ENCODE measurements around the gene GATAD2A. TPM values are rescaled to one million over a fixed set of nuclear protein-coding genes. Genes with fewer than 3 reads are reported as not detected.

The GATAD2A gene
- total and polyA plus RNA-seq, 7 experiments from 2014 or later: 11.3 to 123 (median 102) TPM

- ChIA-PET POLR2A (interaction anchor here (0.6 to 2.7 kb wide), 5 partner anchors 23 to 240 kb away, joined by 4 to 21 read pairs (median 5); partner anchors contain the start of gene ZNF101), CTCF (interaction anchor here (0.6 to 3.1 kb wide), 5 partner anchors 15 to 264 kb away, joined by 4 to 25 read pairs (median 7); partner anchors contain the start of genes GMIP, NDUFA13 and ZNF101)
- intact Hi-C loops (cut with micrococcal nuclease): loop anchor here in 1 of 2 donors (5.0 kb wide), 1 partner anchor 96 kb away; the partner anchor contains the start of gene LPAR2
- Mint-ChIP-seq H3K36me3 (peaks cover 0 to 4% (median 0%) of the 10 kb centered on the region in 5 donors), H3K9me3 (peaks cover 0 to 4% (median 0%) of the 10 kb centered on the region in 11 donors), H3K27me3 (no peaks in the 10 kb centered on the region), H3K27ac (peak overlapping the region in 7 of 9 donors; percentile 24 to 79 (median 63)), H3K4me1 (peaks cover 8 to 17% (median 16%) of the 10 kb centered on the region in 7 donors), H3K4me3 (no peak overlapping the region)
- Histone ChIP-seq H3K27ac (ENCODE audit: low read depth, low read length) (no peak overlapping the region), H3K4me3 (ENCODE audit: low read length) (no peak overlapping the region), H3K36me3 (ENCODE audit: control insufficient read depth in 2 of 3, insufficient read depth in 3 of 3, low read length in 3 of 3) (peaks cover 0 to 38% (median 3%) of the 10 kb centered on the region in 3 experiments), H3K9me3 (ENCODE audit: control insufficient read depth in 2 of 3, low read length in 3 of 3) (no peaks in the 10 kb centered on the region), H3K27me3 (ENCODE audit: control insufficient read depth in 2 of 2, insufficient read depth in 2 of 2, low read length in 2 of 2) (no peaks in the 10 kb centered on the region), H3K4me1 (ENCODE audit: control insufficient read depth in 2 of 2, insufficient read depth in 2 of 2, low read length in 2 of 2) (peaks cover 3 to 9% of the 10 kb centered on the region in 2 donors)
- DNase-seq (no peak), ATAC-seq (no peak)
Measured at GRCh38 chr19:19530889-19531288, 125.4 kb downstream of the GATAD2A start.

DNA sequence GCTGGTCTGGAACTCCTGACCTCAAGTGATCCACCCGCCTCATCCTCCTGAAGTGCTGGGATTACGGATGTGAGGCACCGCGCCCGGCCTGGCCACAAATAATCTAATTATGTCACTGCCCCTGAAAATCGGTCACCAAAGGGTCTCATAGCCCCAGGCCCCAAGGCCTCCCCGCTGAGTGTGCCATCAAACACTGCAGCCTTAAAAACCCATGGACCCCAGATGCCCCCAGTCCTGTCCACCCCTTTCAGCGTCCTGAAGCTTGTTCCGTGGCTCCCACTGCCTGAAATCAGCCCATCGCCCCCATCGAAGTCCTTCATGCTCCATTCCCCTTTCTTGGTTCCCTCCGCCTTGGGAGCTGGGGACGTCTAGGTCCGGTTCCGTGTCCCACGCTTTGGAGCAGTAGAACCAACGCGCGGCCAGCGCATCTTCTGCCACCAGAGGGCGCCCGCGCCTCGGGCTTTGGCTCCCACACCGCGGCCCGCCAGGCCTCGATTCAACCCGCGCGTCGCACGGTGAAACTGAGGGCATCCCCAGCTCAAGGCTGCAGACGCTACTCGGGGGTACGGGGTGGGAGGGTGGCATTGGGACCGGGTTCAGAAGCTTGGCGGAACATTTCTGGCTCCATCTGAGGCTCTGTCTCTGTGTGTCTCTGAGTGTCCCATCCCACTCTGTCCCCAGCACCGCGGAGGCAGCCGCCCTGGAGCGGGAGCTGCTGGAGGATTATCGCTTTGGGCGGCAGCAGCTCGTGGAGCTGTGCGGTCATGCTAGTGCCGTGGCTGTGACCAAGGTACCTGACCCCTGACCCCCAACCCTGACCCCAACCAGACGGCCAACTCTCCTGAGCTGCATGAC is 126.7 kb downstream of the GATAD2A start:
- Mint-ChIP-seq H3K27me3 (peaks cover 0 to 6% (median 0%) of the 10 kb centered on the region in 5 donors), H3K4me3 (no peak overlapping the region), H3K27ac (peak overlapping the region in 8 of 9 donors; percentile 33 to 84 (median 76)), H3K4me1 (peaks cover 7 to 22% (median 17%) of the 10 kb centered on the region in 7 donors), H3K36me3 (peaks cover 0 to 7% (median 0%) of the 10 kb centered on the region in 5 donors), H3K9me3 (peaks cover 0 to 4% (median 0%) of the 10 kb centered on the region in 11 donors)
- H3K27ac ChIP-seq (ENCODE audit: low read depth, low read length): no peak overlapping the region
- intact Hi-C loops (cut with micrococcal nuclease): loop anchor here (1.0 to 5.0 kb wide), 5 partner anchors 23 to 244 kb away; partner anchors contain the start of genes GMIP (in 2 of the 2) and LPAR2 (in 1 of the 2)
- H3K27me3 ChIP-seq (ENCODE audit: control insufficient read depth in 2 of 2, insufficient read depth in 2 of 2, low read length in 2 of 2): no peaks in the 10 kb centered on the region
- H3K9me3 ChIP-seq (ENCODE audit: control insufficient read depth in 2 of 3, low read length in 3 of 3): no peaks in the 10 kb centered on the region
- DNase-seq (peak; percentile 69 to 93 (median 84)), ATAC-seq (peak; percentile 90)
- H3K36me3 ChIP-seq (ENCODE audit: control insufficient read depth in 2 of 3, insufficient read depth in 3 of 3, low read length in 3 of 3): peaks cover 0 to 25% (median 3%) of the 10 kb centered on the region in 3 experiments
- CTCF ChIA-PET: interaction anchor here (0.5 to 3.1 kb wide), 27 partner anchors 9 to 853 kb away, joined by 3 to 25 read pairs (median 4); partner anchors contain the start of genes GMIP and ZNF101
- POLR2A ChIA-PET: interaction anchor here (0.5 to 3.2 kb wide), 15 partner anchors 10 to 335 kb away, joined by 3 to 21 read pairs (median 3); partner anchors contain the start of genes GMIP, ZNF101 and ZNF14
- peaks cover 3 to 9% of the 10 kb centered on the region in 2 donors for H3K4me1 ChIP-seq (ENCODE audit: control insufficient read depth in 2 of 2, insufficient read depth in 2 of 2, low read length in 2 of 2)
- no peak overlapping the region for H3K4me3 ChIP-seq (ENCODE audit: low read length)

GRCh38 chr19:19532806-19533701 is 127.6 kb downstream of the GATAD2A start:
- no peak overlapping the region for H3K27ac ChIP-seq (ENCODE audit: low read depth, low read length)
- Mint-ChIP-seq H3K4me3 (no peak overlapping the region), H3K9me3 (peaks cover 0 to 4% (median 0%) of the 10 kb centered on the region in 11 donors), H3K27ac (peak overlapping the region in 3 of 9 donors; percentile 29 to 71 (median 53)), H3K36me3 (peaks cover 0 to 7% (median 0%) of the 10 kb centered on the region in 5 donors), H3K27me3 (peaks cover 0 to 12% (median 0%) of the 10 kb centered on the region in 5 donors), H3K4me1 (peaks cover 11 to 28% (median 22%) of the 10 kb centered on the region in 7 donors)
- no peak overlapping the region for H3K4me3 ChIP-seq (ENCODE audit: low read length)
- DNase-seq (no peak), ATAC-seq (no peak)
- no peaks in the 10 kb centered on the region for H3K9me3 ChIP-seq (ENCODE audit: control insufficient read depth in 2 of 3, low read length in 3 of 3)
- CTCF ChIA-PET: interaction anchor here (0.6 to 3.1 kb wide), 26 partner anchors 10 to 852 kb away, joined by 3 to 25 read pairs (median 4); partner anchors contain the start of genes GMIP and ZNF101
- POLR2A ChIA-PET: interaction anchor here (0.5 to 3.2 kb wide), 10 partner anchors 23 to 200 kb away, joined by 3 to 21 read pairs (median 4); partner anchors contain the start of genes GMIP, ZNF101 and ZNF14
- H3K36me3 ChIP-seq (ENCODE audit: control insufficient read depth in 2 of 3, insufficient read depth in 3 of 3, low read length in 3 of 3): peaks cover 0 to 16% (median 0%) of the 10 kb centered on the region in 3 experiments
- H3K4me1 ChIP-seq (ENCODE audit: control insufficient read depth in 2 of 2, insufficient read depth in 2 of 2, low read length in 2 of 2): peaks cover 3 to 9% of the 10 kb centered on the region in 2 donors
- intact Hi-C loops (cut with micrococcal nuclease): loop anchor here (1.0 to 5.0 kb wide), 5 partner anchors 22 to 243 kb away; partner anchors contain the start of genes GMIP (in 2 of the 2) and LPAR2 (in 1 of the 2)
- no peaks in the 10 kb centered on the region for H3K27me3 ChIP-seq (ENCODE audit: control insufficient read depth in 2 of 2, insufficient read depth in 2 of 2, low read length in 2 of 2)

GRCh38 chr19:19533841-19534240 is 128.4 kb downstream of the GATAD2A start:
- H3K27ac Mint-ChIP-seq: peak overlapping the region in 7 of 9 donors; percentile 6 to 76 (median 58)
- ChIA-PET POLR2A (interaction anchor here (3.2 kb wide), 1 partner anchor 111 kb away, joined by 19 read pairs; the partner anchor contains the start of gene GMIP), CTCF (interaction anchor here (0.6 to 1.4 kb wide), 2 partner anchors 425 to 504 kb away, joined by 3 to 5 read pairs; no protein-coding TSS in a partner anchor)
- H3K27me3 ChIP-seq (ENCODE audit: control insufficient read depth in 2 of 2, insufficient read depth in 2 of 2, low read length in 2 of 2): no peaks in the 10 kb centered on the region
- peaks cover 0 to 17% (median 4%) of the 10 kb centered on the region in 5 donors for H3K27me3 Mint-ChIP-seq
- peaks cover 0 to 4% (median 0%) of the 10 kb centered on the region in 11 donors for H3K9me3 Mint-ChIP-seq
- H3K4me1 Mint-ChIP-seq: peaks cover 15 to 33% (median 27%) of the 10 kb centered on the region in 7 donors
- H3K27ac ChIP-seq (ENCODE audit: low read depth, low read length): no peak overlapping the region
- H3K4me3 Mint-ChIP-seq: no peak overlapping the region
- DNase-seq: no peak
- intact Hi-C loops (cut with micrococcal nuclease): loop anchor here in 1 of 2 donors (2.0 to 5.0 kb wide), 2 partner anchors 21 to 93 kb away; partner anchors contain the start of gene LPAR2
- H3K9me3 ChIP-seq (ENCODE audit: control insufficient read depth in 2 of 3, low read length in 3 of 3): no peaks in the 10 kb centered on the region
- no peak overlapping the region for H3K4me3 ChIP-seq (ENCODE audit: low read length)
- peaks cover 0 to 7% (median 0%) of the 10 kb centered on the region in 5 donors for H3K36me3 Mint-ChIP-seq
- H3K4me1 ChIP-seq (ENCODE audit: control insufficient read depth in 2 of 2, insufficient read depth in 2 of 2, low read length in 2 of 2): peaks cover 9 to 14% of the 10 kb centered on the region in 2 donors
- ATAC-seq: no peak
- H3K36me3 ChIP-seq (ENCODE audit: control insufficient read depth in 2 of 3, insufficient read depth in 3 of 3, low read length in 3 of 3): peaks cover 0 to 10% (median 0%) of the 10 kb centered on the region in 3 experiments

DNA sequence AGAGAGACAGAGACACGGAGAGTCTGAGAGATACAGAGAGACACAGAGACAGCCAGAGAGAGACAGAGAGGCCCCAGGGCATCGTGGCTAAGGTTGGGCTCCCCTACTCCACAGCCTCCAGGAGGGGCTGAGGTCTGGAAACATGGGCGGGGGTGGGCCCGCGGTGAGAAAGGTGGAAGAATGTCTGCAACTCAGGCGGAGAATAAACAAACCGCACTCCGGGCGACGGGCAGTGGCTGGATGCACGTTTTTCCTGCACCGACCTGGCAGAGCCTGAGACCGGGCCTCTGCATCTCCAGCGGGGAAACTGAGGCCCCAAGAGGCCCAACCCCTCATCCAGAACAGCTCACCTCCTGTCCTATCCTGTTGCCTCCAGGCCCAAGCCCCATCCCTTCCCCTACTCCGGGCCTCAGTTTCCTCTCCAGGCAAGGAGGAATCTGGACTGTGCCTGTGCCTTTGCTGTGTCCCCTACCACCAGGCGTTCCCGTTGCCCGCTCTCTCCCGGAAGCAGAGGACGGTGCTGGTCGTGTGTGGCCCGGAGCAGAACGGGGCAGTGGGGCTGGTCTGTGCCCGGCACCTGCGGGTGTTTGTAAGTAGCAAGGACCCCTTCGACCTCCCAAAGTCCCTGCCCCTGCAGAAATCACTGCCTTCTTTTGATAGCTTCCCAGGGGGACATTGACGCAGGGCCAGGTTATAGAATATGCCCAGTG is 129.2 kb downstream of the GATAD2A start:
- Mint-ChIP-seq H3K4me1 (peaks cover 15 to 36% (median 31%) of the 10 kb centered on the region in 7 donors), H3K36me3 (peaks cover 0 to 7% (median 0%) of the 10 kb centered on the region in 5 donors), H3K4me3 (no peak overlapping the region), H3K27me3 (peaks cover 0 to 24% (median 4%) of the 10 kb centered on the region in 5 donors), H3K27ac (peak overlapping the region in 2 of 9 donors; percentile 58 to 70), H3K9me3 (peaks cover 0 to 4% (median 0%) of the 10 kb centered on the region in 11 donors)
- no peak overlapping the region for H3K27ac ChIP-seq (ENCODE audit: low read depth, low read length)
- no peaks in the 10 kb centered on the region for H3K27me3 ChIP-seq (ENCODE audit: control insufficient read depth in 2 of 2, insufficient read depth in 2 of 2, low read length in 2 of 2)
- CTCF ChIA-PET: interaction anchor here (0.8 to 1.4 kb wide), 2 partner anchors 424 to 426 kb away, joined by 3 to 5 read pairs; no protein-coding TSS in a partner anchor
- no peaks in the 10 kb centered on the region for H3K9me3 ChIP-seq (ENCODE audit: control insufficient read depth in 2 of 3, low read length in 3 of 3)
- H3K4me1 ChIP-seq (ENCODE audit: control insufficient read depth in 2 of 2, insufficient read depth in 2 of 2, low read length in 2 of 2): peaks cover 10 to 18% of the 10 kb centered on the region in 2 donors
- ATAC-seq: no peak
- no peak for DNase-seq
- intact Hi-C loops (cut with micrococcal nuclease): loop anchor here in 1 of 2 donors (5.0 kb wide), 2 partner anchors 93 to 288 kb away; partner anchors contain the start of genes LPAR2 and ZNF506
- H3K4me3 ChIP-seq (ENCODE audit: low read length): no peak overlapping the region
- peaks cover 0 to 2% (median 0%) of the 10 kb centered on the region in 3 experiments for H3K36me3 ChIP-seq (ENCODE audit: control insufficient read depth in 2 of 3, insufficient read depth in 3 of 3, low read length in 3 of 3)
- POLR2A ChIA-PET: interaction anchor here (0.5 to 3.2 kb wide), 2 partner anchors 110 to 274 kb away, joined by 5 to 19 read pairs; partner anchors contain the start of gene GMIP
